Fibroblast of gingiva (primary cell): ENCODE results near the gene AUTS2.

Source experiments
- DNase-seq: peaks from one replicate; pipeline ENCODE4 v3.0.0-alpha.2; 2011; ENCODE audit warnings: low read depth

Gene AUTS2

GRCh38 chr7:69598081-69598486 is at the start of gene AUTS2:
Gene AUTS2 (plus strand): TSS chr7:69598475. CDS start chr7:69599654, 1,179 bp downstream.
- DNase-seq, result peak; percentile 68

GRCh38 chr7:69550991-69551390 is 47.3 kb upstream of the AUTS2 start:
- DNase-seq, result no peak

- DNase-seq, result no peak
Observed at GRCh38 chr7:69553190-69553589, 45.1 kb upstream of the AUTS2 start.

- no peak for DNase-seq
Observed at GRCh38 chr7:69561266-69561960, 36.9 kb upstream of the AUTS2 start.

- DNase-seq, result peak; percentile 59
Observed at GRCh38 chr7:69564454-69565417, 33.5 kb upstream of the AUTS2 start.

- no peak for DNase-seq
Observed at GRCh38 chr7:69567800-69568199, 30.5 kb upstream of the AUTS2 start.

GRCh38 chr7:69568266-69568665 is 30.0 kb upstream of the AUTS2 start:
- DNase-seq, result no peak

- DNase-seq, result no peak
Observed at GRCh38 chr7:69575651-69576050, 22.6 kb upstream of the AUTS2 start.

- DNase-seq, result peak; percentile 27
Observed at GRCh38 chr7:69577221-69577620, 21.1 kb upstream of the AUTS2 start.

- DNase-seq, result no peak
Observed at GRCh38 chr7:69585169-69585568, 13.1 kb upstream of the AUTS2 start.

GRCh38 chr7:69586321-69586720 is 12.0 kb upstream of the AUTS2 start:
- no peak for DNase-seq

- DNase-seq, result no peak
Observed at GRCh38 chr7:69588773-69589172, 9.5 kb upstream of the AUTS2 start.

- DNase-seq, result no peak
Observed at GRCh38 chr7:69591805-69592204, 6.5 kb upstream of the AUTS2 start.

GRCh38 chr7:69593511-69593910 is 4.8 kb upstream of the AUTS2 start:
- no peak for DNase-seq

GRCh38 chr7:69595415-69595814 is 2.9 kb upstream of the AUTS2 start:
- no peak for DNase-seq

- no peak for DNase-seq
Observed at GRCh38 chr7:69596056-69596455, 2.2 kb upstream of the AUTS2 start.

GRCh38 chr7:69596723-69597277 is 1.5 kb upstream of the AUTS2 start:
- no peak for DNase-seq

- DNase-seq, result no peak
Observed at GRCh38 chr7:69597278-69598076, 798 bp upstream of the AUTS2 start.

GRCh38 chr7:69598487-69599285 is 411 bp downstream of the AUTS2 start:
- no peak for DNase-seq

- DNase-seq, result no peak
Observed at GRCh38 chr7:69599286-69599954, 1.1 kb downstream of the AUTS2 start.
